COLO668 (cell line): Measurements from ENCODE around the gene MASP1.
"Not testable (repeated sequence)": the region's sequence is repeated elsewhere in the genome, so short reads cannot be mapped to it uniquely, and the experiment has no call there.

Experiments used
- DNase-seq: peaks from one replicate; lab custom pipeline; 2025; ENCODE audit not compliant: unreplicated experiment; lab: John Stamatoyannopoulos, UW

The MASP1 gene

DNA sequence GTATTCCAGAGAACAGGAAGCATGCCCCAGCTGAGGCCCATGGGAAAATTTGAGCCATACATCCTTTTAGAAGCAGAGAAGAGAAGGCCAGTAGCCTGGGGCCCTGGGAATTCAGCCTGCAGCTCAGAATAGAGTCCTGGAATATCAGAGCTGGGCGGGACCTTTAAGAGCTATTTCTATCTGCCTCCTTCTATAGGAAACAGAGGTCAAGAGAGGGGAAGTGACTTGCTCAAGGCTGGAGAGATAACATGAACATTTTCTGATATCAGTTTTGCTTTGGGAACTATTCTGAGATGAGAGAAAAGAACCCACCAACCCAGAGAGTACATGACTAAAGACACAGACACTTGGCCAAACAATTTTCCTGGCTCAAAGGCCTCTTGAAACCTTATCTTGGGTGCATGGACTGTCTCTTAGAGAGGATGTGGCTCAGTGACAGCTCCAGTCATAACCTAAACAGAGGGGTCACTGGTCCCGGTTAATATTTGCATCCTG lies 26.0 kb downstream of the MASP1 start:
- DNase-seq: no peak

DNA sequence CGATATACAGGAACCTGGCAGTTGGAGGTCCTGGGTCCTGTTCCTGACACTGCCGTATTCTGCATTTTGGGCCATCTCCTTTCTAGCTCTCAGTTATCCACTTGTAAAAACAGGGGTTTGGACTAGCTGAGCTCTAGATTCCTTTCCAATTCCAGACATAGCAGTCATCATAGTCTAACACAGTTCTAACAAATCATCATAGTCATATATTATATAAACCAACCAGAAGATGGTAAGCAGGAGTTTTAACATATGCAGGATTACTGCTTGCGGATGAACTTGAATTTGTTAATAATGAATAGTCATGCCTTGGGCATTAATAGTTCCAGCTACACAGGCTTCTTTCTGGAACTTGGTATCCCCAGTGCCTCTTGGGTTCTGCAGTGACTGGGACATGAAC lies 26.6 kb downstream of the MASP1 start:
- no peak for DNase-seq

GRCh38 chr3:187264021-187264420 lies 27.5 kb downstream of the MASP1 start:
- DNase-seq: no peak

- DNase-seq: no peak
These were observed 28.3 kb downstream of the MASP1 start for GRCh38 chr3:187263270-187263669.

DNA sequence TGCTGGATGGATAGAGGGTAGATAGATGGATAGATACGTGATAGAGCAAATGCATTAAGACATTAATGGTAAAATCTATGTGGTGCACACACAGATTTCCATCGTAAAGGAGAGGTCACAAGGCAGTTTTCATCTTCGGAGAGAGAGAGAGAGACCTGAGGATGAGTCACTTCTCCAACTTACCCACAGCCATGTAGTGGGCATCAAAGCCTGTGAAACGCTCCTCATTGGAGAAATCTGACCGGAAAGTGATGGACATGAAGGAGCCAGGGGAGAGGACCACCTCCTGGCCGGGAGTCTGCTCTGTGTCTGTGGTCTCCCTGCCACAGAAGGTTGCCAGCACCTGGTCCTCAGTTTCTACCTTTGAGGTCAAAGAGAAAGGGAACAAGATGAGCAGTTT lies 29.2 kb downstream of the MASP1 start:
- DNase-seq: no peak

DNA sequence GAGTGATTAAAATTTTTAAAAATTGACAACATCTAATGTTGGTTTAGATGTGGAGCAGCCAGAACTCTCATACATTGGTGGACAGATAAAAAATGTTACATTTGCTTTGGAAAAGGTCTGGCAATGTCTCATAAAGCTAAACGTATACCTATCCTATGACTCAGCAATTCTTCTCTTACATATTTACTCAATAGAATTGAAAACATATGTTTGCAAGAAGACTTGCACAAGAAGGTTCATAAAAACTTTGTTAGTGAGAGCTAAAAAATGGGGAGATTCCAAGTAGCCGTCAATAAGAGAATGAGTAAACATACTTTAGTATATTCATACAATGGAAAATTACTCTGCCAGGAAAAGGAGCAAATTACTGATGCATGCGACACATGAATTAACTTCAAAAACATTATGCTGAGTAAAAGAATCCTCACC lies 30.0 kb downstream of the MASP1 start:
- no peak for DNase-seq

DNA sequence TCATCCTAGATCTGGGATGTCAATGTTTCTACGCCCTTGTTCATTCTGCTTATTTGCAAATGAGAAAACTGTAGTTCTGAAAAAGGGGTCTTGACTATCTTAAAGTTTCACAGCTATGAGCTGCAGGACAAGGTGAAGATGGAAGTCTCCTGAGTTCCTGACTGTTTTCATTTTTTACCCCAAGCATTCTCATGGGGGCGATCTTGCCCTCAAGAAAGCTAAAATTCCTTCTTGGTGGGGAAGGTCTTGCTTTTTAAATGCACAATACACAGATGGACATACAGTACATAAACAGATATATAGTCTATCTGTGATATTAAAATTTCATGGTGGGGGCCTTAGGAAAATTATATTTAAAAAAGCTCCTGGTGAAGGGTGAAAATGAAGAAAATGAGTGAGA lies 32.4 kb downstream of the MASP1 start:
- DNase-seq: no peak

DNA sequence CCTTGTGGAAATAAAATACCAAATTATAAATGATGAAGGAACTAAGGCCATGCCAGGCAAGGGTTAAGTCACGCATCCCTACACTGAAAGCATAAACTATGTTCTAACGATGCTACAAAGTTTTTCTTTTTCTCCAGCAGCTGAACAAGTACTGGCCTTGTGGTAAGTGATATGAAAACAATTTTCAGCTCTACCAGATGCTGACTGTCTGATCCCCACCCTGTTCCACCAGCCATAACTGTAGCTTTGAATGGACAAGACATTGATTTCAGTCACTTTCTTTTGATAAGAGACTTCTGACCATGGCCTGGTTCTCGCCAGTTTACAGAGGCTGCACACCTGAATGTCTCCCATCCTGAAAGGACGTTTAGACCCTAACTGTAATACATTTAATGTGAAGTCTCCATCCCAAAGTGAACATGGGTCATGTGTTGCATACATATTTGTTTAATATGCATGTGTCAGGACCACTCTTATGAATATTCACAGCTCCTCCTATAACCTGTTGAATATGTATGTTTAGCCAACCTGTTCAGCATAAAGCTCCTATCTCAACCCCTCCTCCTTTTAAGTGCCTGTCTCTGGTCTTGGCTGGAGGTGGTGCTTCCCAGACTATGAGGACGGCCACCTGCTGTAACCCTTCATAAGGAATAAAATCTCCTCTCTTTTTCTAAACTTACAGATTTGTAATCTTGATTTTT lies 33.4 kb downstream of the MASP1 start:
- DNase-seq: no peak

DNA sequence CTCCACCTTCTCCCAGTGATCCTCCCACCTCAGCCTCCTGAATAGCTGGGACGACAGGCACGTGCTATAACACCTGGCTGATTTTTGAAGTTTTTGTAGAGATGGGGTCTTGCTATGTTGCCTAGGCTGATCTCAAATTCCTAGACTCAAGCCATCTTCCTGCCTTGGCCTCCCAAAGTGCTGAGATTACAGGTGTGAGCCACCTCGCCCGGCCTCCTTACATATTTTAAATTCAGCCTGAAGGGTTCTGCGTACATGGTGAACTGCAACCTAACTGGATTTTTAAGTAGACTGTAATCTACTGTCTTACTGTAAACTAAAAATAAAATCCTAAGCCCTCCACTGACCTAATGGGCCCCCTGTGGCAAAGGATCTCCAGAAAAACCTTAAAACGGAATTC lies 34.1 kb downstream of the MASP1 start:
- no peak for DNase-seq

DNA sequence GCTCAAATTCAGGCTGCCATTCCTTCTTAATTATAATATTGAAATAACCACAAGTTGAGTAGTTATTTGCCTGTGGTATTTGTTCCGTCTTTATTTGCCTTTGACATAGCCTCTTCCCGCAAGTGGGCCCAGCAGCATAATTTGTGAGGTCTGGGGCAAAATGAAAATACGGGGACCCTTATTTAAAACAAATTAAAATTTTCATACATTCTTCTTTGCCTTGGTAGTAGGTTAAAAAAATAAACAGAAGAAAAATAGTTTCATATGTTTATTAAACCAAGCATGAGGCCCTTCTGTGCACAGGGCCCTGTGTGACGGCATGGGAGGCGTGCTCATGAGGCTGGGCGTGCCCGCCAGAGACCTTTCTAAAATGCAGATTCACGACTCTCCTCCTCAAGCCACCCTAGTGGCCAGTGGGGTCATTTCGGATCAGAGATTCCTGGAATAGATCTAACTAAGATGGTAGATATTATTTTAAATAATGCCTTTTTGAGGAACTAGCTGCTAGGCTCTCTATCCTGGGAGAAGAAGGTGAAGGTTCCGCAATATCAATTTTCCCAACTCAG lies 35.4 kb downstream of the MASP1 start:
- no peak for DNase-seq

GRCh38 chr3:187255314-187255713 lies 36.2 kb downstream of the MASP1 start:
- no peak for DNase-seq

DNA sequence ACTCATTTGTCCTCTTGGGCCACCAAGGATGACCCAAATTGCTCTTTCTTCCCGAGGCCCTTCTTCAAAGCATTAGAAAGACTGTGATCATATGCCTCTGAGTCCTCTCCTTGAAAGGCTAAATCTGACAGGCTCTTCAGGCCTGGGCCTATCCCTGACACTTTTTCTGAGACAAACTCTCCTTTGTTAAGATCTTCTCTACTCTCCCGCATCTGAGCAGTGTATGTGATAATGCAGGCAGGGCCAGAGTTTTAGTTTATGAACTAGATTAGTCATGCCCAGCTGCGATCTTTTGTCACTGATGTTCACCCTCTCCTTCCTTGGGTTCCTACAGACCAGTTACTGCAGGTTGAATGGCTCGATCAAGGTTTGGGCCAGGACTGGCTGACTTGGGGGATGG lies 39.2 kb downstream of the MASP1 start:
- no peak for DNase-seq

DNA sequence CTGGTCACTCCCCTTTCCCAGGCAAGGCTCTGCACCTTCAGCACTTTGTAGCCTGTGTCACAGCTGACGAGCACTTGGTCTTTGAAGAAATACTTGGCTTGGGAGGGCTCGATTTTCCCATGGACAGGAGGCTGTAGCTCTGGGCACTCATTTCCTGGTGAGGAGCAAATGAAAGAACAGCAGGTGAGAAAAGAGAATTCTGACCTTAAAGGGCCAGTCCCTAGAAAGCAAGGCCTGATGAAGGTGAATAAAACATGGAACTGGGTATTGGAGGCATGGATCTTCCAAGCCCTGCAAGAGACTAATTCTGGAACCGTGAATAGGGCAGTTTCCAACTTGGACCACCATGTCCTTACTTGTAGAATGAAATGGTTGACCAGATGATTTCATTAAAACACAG lies 39.9 kb downstream of the MASP1 start:
- DNase-seq: no peak

DNA sequence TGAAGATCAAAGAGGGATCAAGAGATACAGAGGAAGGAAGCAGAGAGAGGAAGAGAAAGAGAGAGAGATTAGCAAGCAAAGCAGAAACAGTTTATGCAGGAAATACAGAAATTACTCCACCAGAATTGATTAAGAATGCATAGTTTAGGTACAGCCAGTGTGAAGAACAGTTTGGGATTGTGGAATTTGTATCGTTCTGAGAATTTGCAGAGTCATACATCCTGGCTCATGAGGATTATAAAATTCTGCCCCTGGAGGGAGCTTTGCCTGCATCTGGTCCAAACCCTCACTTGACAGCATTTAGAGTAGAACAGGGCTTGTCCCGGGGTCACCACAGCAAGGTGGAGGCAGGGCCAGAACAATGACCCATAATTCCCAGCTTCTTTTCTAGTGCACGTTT lies 44.1 kb downstream of the MASP1 start:
- DNase-seq: no peak

- DNase-seq: no peak
These were observed 47.5 kb downstream of the MASP1 start for GRCh38 chr3:187243933-187244524.

- DNase-seq: no peak
These were observed 48.6 kb downstream of the MASP1 start for GRCh38 chr3:187242900-187243299.

DNA sequence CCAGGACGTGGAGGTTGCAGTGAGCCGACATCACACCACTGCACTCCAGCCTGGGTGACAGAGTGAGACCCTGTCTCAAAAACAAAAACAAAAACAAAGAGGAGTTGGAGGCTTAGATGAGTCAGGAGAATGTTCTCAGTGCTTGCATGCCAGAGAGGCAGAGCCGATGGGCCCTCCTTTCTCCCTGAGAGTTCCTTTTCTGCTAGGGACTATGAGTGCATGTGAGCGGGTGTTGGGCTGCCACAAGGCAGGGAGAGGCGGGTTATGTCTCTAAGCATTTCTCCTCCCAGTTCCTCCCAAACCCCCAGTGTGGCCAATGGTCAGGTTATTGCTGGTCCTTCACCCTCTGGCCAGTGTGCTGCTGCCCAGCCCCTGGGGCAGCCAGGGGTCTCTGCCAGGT lies 49.1 kb downstream of the MASP1 start:
- DNase-seq: no peak

DNA sequence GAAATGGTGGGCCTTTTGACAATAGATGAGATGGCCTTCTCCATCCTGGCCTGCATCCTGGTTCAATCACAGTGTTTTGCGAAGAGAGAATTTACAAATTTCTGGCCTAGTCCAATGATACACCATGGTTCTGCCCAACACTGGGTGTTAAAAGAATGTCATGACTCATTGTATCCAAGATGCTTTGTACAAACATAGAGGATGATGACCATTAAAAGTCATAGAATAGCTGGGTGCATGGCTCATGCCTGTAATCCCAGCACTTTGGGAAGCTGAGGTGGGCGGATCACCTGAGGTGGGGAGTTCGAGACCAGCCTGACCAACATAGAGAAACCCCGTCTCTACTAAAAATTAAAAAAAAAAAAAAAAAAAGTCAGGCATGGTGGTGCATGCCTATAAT lies 52.7 kb downstream of the MASP1 start:
- not testable (repeated sequence) for DNase-seq

GRCh38 chr3:187238239-187238638 lies 53.3 kb downstream of the MASP1 start:
- DNase-seq: no peak

DNA sequence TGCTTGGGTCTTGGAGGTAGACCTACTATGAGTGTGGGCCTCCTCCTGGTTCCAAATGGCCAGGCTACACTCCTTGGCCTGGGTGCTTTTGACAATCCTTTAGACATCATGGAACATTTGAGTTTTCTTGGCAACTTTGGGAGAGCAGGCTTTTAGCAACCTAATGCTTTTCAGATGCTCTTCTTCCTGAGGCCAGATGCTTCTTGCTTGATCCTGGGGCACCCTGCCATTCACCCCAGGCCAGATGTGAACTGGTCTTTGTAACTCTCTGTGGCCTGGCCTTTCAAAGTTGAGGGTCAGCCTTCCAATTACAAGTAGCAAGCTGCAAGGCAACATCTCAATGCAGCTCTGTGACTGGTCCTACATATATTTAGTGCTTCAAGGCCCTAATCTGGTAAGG lies 53.8 kb downstream of the MASP1 start:
- no peak for DNase-seq

- no peak for DNase-seq
These were observed 54.6 kb downstream of the MASP1 start for GRCh38 chr3:187236962-187237361.

DNA sequence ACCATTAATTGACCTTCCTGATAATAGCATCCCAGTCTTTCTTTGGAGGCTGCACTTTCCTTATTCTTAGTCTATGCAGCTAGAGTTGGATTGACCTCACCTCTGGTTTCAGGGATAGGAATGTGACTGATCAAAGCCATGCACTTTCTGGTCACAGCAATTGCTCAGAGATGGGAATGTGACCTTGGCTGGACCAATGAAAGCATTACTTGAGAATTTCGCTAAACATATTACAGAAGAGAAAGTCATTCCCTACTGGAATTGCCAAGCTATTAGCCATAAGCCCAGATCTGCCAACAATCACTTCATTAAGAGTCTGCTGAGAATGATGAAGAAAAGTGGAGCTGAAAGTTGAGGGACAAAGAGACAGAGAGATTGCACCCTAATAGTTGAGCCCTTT lies 61.5 kb downstream of the MASP1 start:
- no peak for DNase-seq

DNA sequence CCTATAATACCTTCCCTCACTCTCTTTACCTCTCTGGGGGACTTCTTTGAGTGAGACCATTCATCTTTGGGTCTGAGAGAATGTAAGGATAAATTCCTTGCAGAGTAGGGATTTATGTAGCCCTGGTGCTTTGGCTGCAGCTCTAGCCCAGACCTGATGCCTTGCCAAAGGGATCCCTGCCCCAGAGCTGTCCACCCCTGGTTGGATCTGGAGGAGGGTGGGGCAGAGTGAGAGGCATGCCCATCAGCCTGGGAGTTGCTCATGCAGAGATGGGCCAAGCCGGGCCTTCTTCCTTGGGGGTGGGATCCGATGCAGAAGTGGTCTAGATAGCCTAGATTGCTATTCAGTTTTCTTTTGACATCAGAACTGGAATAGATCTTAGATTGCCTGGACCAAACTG lies 62.8 kb downstream of the MASP1 start:
- DNase-seq: no peak
